Measurements from ENCODE around the gene SCPEP1.

The SCPEP1 gene

DNA sequence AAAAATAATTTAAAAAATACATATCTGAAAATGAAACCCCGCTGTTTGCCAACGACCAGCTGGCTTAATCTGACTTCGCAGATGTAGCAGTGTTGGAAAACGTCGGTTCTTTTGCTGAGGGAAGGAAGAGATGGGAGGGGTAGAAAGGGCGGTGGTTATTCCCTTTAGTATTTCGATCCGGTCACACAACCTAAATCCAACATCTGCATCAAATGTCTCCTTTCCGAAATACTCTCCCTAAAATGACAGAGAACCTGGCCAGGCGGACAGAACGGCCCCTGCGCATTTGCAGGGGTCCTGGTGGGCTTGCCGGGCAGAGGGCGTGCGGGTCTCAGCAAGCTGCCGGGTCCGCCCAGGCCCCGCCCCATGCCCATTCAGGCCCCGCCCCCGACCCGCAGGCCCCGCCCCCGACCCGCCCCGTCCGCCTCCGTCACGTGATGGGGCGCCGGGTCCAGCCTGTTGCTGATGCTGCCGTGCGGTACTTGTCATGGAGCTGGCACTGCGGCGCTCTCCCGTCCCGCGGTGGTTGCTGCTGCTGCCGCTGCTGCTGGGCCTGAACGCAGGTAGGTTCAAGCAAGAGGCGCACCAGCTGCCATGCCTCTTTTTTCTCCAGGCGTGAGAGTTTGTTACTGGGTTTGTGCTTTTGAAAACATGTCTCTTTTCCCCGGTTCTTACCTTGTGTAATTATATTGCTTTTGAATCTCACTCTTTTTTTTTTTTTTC lies at the start of gene SCPEP1:
TSS of gene SCPEP1 (plus strand) at position 459 of the 723 bp plus-strand sequence. CDS start at position 488, 29 bp downstream.
- Histone ChIP-seq H3K4me3 (ENCODE audit: low read depth, low read length) (peak within 1 kb of the TSS; percentile 81), H3K27ac (ENCODE audit: low read depth, low read length) (no peak within 1 kb of the TSS), H3K4me1 (ENCODE audit: control insufficient read depth, insufficient read depth, low read length) (peaks cover 12% of the 10 kb centered on the region), H3K27me3 (ENCODE audit: control insufficient read depth, insufficient read depth, low read length) (no peaks in the 10 kb centered on the region), H3K9ac (ENCODE audit: low read length) (no peak within 1 kb of the TSS), H3K36me3 (ENCODE audit: control insufficient read depth, insufficient read depth, low read length) (peaks cover 4% of the 10 kb centered on the region; the same call in 1 of the 2 replicates), H3K9me3 (ENCODE audit: control insufficient read depth, insufficient read depth, low read depth, low read length) (peaks cover 2% of the 10 kb centered on the region; the same call in 1 of the 2 replicates)

GRCh38 chr17:56928586-56928985 lies 49.3 kb upstream of the SCPEP1 start:
- no peaks in the 10 kb centered on the region for H3K27me3 ChIP-seq (ENCODE audit: control insufficient read depth, insufficient read depth, low read length)
- H3K27ac ChIP-seq (ENCODE audit: low read depth, low read length) = no peak overlapping the region
- H3K4me3 ChIP-seq (ENCODE audit: low read depth, low read length) = no peak overlapping the region
- no peak overlapping the region for H3K9ac ChIP-seq (ENCODE audit: low read length)
- H3K9me3 ChIP-seq (ENCODE audit: control insufficient read depth, insufficient read depth, low read depth, low read length) = peaks cover 43% of the 10 kb centered on the region
- peaks cover 3% of the 10 kb centered on the region for H3K36me3 ChIP-seq (ENCODE audit: control insufficient read depth, insufficient read depth, low read length)
- H3K4me1 ChIP-seq (ENCODE audit: control insufficient read depth, insufficient read depth, low read length) = peaks cover 14% of the 10 kb centered on the region; the same call in 1 of the 2 replicates

GRCh38 chr17:56929362-56929969 lies 48.5 kb upstream of the SCPEP1 start:
- Histone ChIP-seq H3K4me1 (ENCODE audit: control insufficient read depth, insufficient read depth, low read length) (peaks cover 11% of the 10 kb centered on the region; the same call in 1 of the 2 replicates), H3K9me3 (ENCODE audit: control insufficient read depth, insufficient read depth, low read depth, low read length) (peaks cover 40% of the 10 kb centered on the region), H3K4me3 (ENCODE audit: low read depth, low read length) (no peak overlapping the region), H3K36me3 (ENCODE audit: control insufficient read depth, insufficient read depth, low read length) (peaks cover 10% of the 10 kb centered on the region), H3K27ac (ENCODE audit: low read depth, low read length) (no peak overlapping the region), H3K27me3 (ENCODE audit: control insufficient read depth, insufficient read depth, low read length) (no peaks in the 10 kb centered on the region), H3K9ac (ENCODE audit: low read length) (no peak overlapping the region)

GRCh38 chr17:56930739-56931337 lies 47.1 kb upstream of the SCPEP1 start:
- Histone ChIP-seq H3K4me1 (ENCODE audit: control insufficient read depth, insufficient read depth, low read length) (peaks cover 9% of the 10 kb centered on the region; the same call in 1 of the 2 replicates), H3K36me3 (ENCODE audit: control insufficient read depth, insufficient read depth, low read length) (peaks cover 14% of the 10 kb centered on the region), H3K9me3 (ENCODE audit: control insufficient read depth, insufficient read depth, low read depth, low read length) (peaks cover 40% of the 10 kb centered on the region), H3K9ac (ENCODE audit: low read length) (no peak overlapping the region), H3K4me3 (ENCODE audit: low read depth, low read length) (no peak overlapping the region), H3K27me3 (ENCODE audit: control insufficient read depth, insufficient read depth, low read length) (no peaks in the 10 kb centered on the region), H3K27ac (ENCODE audit: low read depth, low read length) (no peak overlapping the region)

GRCh38 chr17:56933151-56933745 lies 44.7 kb upstream of the SCPEP1 start:
- Histone ChIP-seq H3K4me1 (ENCODE audit: control insufficient read depth, insufficient read depth, low read length) (no peaks in the 10 kb centered on the region), H3K27me3 (ENCODE audit: control insufficient read depth, insufficient read depth, low read length) (no peaks in the 10 kb centered on the region), H3K4me3 (ENCODE audit: low read depth, low read length) (no peak overlapping the region), H3K9me3 (ENCODE audit: control insufficient read depth, insufficient read depth, low read depth, low read length) (peaks cover 40% of the 10 kb centered on the region), H3K27ac (ENCODE audit: low read depth, low read length) (no peak overlapping the region), H3K9ac (ENCODE audit: low read length) (no peak overlapping the region), H3K36me3 (ENCODE audit: control insufficient read depth, insufficient read depth, low read length) (peaks cover 31% of the 10 kb centered on the region)

DNA sequence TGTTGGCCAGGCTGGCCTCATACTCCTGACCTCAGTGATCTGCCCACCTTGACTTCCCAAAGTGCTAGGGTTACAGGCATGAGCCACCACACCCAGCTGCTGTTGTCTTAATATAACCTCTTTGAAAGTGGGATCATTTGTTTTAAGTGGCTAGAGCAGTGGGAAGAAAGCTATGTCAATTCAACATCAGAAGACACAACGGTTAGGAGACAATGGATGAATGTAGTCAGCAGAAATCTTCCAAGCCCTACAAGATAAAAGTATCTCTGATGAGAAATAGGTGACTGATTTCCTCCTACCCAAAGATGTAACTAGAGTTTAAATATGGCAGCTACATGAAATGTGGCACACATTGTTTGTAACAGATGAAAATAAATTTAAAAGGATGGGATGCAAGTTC lies 44.1 kb upstream of the SCPEP1 start:
- Histone ChIP-seq H3K9me3 (ENCODE audit: control insufficient read depth, insufficient read depth, low read depth, low read length) (peaks cover 34% of the 10 kb centered on the region), H3K4me1 (ENCODE audit: control insufficient read depth, insufficient read depth, low read length) (no peaks in the 10 kb centered on the region), H3K4me3 (ENCODE audit: low read depth, low read length) (no peak overlapping the region), H3K27ac (ENCODE audit: low read depth, low read length) (no peak overlapping the region), H3K9ac (ENCODE audit: low read length) (no peak overlapping the region), H3K36me3 (ENCODE audit: control insufficient read depth, insufficient read depth, low read length) (peaks cover 36% of the 10 kb centered on the region), H3K27me3 (ENCODE audit: control insufficient read depth, insufficient read depth, low read length) (no peaks in the 10 kb centered on the region)

DNA sequence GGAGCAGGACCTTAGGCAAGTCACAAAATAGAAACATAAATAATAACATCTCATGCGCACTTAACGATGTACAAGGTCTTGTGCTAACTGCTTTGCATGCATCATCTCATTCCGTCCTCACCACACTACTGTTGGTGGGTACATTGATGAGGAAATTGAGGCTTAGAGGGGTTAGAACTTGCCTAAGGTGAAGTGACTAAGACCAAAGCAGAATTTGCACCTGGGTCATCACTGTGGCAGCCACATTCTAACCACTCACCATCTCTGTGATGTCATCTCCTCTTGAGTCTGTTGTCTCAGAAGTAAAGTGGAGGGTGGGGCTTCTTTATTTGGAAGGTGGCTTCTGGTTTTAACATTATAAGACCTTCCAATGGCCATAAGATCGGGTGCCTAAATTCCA lies 43.7 kb upstream of the SCPEP1 start:
- Histone ChIP-seq H3K27ac (ENCODE audit: low read depth, low read length) (no peak overlapping the region), H3K9ac (ENCODE audit: low read length) (no peak overlapping the region), H3K9me3 (ENCODE audit: control insufficient read depth, insufficient read depth, low read depth, low read length) (peaks cover 30% of the 10 kb centered on the region), H3K4me3 (ENCODE audit: low read depth, low read length) (no peak overlapping the region), H3K4me1 (ENCODE audit: control insufficient read depth, insufficient read depth, low read length) (no peaks in the 10 kb centered on the region), H3K27me3 (ENCODE audit: control insufficient read depth, insufficient read depth, low read length) (no peaks in the 10 kb centered on the region), H3K36me3 (ENCODE audit: control insufficient read depth, insufficient read depth, low read length) (peaks cover 39% of the 10 kb centered on the region)

- H3K36me3 ChIP-seq (ENCODE audit: control insufficient read depth, insufficient read depth, low read length) = peaks cover 39% of the 10 kb centered on the region
- H3K9me3 ChIP-seq (ENCODE audit: control insufficient read depth, insufficient read depth, low read depth, low read length) = peaks cover 23% of the 10 kb centered on the region
- H3K27ac ChIP-seq (ENCODE audit: low read depth, low read length) = no peak overlapping the region
- no peak overlapping the region for H3K9ac ChIP-seq (ENCODE audit: low read length)
- H3K4me1 ChIP-seq (ENCODE audit: control insufficient read depth, insufficient read depth, low read length) = no peaks in the 10 kb centered on the region
- H3K27me3 ChIP-seq (ENCODE audit: control insufficient read depth, insufficient read depth, low read length) = no peaks in the 10 kb centered on the region
- H3K4me3 ChIP-seq (ENCODE audit: low read depth, low read length) = no peak overlapping the region
Observed at GRCh38 chr17:56935461-56935860, 42.5 kb upstream of the SCPEP1 start.

DNA sequence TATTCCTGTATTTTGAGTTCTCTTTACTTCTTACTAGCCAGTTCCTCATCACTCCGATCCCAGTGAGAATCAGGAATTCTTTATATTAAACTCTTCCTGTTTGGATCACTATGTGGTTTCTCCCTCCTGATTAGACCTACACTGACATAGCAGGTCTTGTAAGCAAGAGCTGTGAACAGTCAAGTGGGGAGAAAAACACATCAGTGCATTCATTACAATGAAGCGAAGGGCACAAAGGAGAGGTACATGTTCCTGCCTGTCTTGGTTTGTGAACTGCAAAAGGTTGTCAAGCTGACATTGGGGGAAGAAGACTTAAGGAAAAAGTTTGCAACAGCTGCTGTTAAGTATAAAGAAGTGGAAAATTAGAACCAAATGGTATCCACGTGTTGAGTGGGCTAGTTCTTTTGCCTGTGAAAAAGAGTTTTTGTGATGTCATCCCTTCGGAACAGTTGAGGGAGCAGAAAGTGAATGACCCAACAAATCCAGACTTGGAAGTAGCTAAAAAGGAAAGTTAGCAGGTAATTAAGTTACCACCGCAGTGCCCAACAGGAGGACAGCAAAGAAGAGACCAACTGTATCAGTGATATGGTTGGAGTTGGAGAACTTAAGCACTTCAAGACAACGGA lies 41.1 kb upstream of the SCPEP1 start:
- peaks cover 10% of the 10 kb centered on the region for H3K9me3 ChIP-seq (ENCODE audit: control insufficient read depth, insufficient read depth, low read depth, low read length)
- no peak overlapping the region for H3K9ac ChIP-seq (ENCODE audit: low read length)
- H3K27ac ChIP-seq (ENCODE audit: low read depth, low read length) = no peak overlapping the region
- peaks cover 47% of the 10 kb centered on the region for H3K36me3 ChIP-seq (ENCODE audit: control insufficient read depth, insufficient read depth, low read length)
- no peaks in the 10 kb centered on the region for H3K4me1 ChIP-seq (ENCODE audit: control insufficient read depth, insufficient read depth, low read length)
- no peak overlapping the region for H3K4me3 ChIP-seq (ENCODE audit: low read depth, low read length)
- H3K27me3 ChIP-seq (ENCODE audit: control insufficient read depth, insufficient read depth, low read length) = no peaks in the 10 kb centered on the region

DNA sequence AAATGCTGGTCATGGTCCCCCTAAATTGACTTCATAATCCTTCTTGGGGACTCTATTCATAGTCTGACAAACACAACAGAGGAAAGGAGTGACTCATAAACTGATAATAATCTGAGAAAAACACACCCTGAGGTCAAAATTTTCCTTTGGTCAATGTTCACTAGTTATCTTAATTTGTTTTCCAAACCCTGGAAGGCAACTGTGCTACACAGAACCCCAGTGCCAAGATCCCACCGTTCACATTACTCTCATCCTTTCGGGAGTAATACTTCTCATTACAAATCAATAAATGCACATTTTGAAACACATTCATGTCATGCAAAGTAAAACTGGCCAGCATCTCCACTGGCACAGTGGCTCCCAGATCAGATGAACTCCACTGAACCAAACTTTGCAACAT lies 40.2 kb upstream of the SCPEP1 start:
- Histone ChIP-seq H3K27ac (ENCODE audit: low read depth, low read length) (no peak overlapping the region), H3K36me3 (ENCODE audit: control insufficient read depth, insufficient read depth, low read length) (peaks cover 50% of the 10 kb centered on the region), H3K4me3 (ENCODE audit: low read depth, low read length) (no peak overlapping the region), H3K9ac (ENCODE audit: low read length) (no peak overlapping the region), H3K9me3 (ENCODE audit: control insufficient read depth, insufficient read depth, low read depth, low read length) (peaks cover 2% of the 10 kb centered on the region), H3K4me1 (ENCODE audit: control insufficient read depth, insufficient read depth, low read length) (no peaks in the 10 kb centered on the region), H3K27me3 (ENCODE audit: control insufficient read depth, insufficient read depth, low read length) (no peaks in the 10 kb centered on the region)

Data from HUES6 (cell line).